Measurements from ENCODE around the gene MAML1.

Gene MAML1

GRCh38 chr5:179806250-179807048, 73.8 kb downstream of the MAML1 start, which contains the start of gene MGAT4B:
Gene MGAT4B, minus strand, starts transcription at chr5:179806866. Its CDS starts 283 bp downstream, at chr5:179806583.
- peak; percentile 70 for DNase-seq

GRCh38 chr5:179812135-179812825, 79.7 kb downstream of the MAML1 start:
- no peak for DNase-seq

- DNase-seq: no peak
Observed at GRCh38 chr5:179812997-179813607, 80.5 kb downstream of the MAML1 start.

- no peak for DNase-seq
Observed at GRCh38 chr5:179814090-179814489, 81.5 kb downstream of the MAML1 start.

- no peak for DNase-seq
Observed at GRCh38 chr5:179815491-179816249, 83.0 kb downstream of the MAML1 start.

- DNase-seq: no peak
Observed at GRCh38 chr5:179816401-179816795, 83.8 kb downstream of the MAML1 start.

GRCh38 chr5:179816796-179817469, 84.3 kb downstream of the MAML1 start:
- no peak for DNase-seq

- DNase-seq: no peak
Observed at GRCh38 chr5:179817470-179817840, 84.8 kb downstream of the MAML1 start.

- no peak for DNase-seq
Observed at GRCh38 chr5:179817890-179818745, 85.5 kb downstream of the MAML1 start.

GRCh38 chr5:179818746-179819295, 86.2 kb downstream of the MAML1 start:
- peak; percentile 93 for DNase-seq

- peak; percentile 43 for DNase-seq
Observed at GRCh38 chr5:179819296-179820126, 86.9 kb downstream of the MAML1 start.

- no peak for DNase-seq
Observed at GRCh38 chr5:179820127-179820482, 87.5 kb downstream of the MAML1 start.

GRCh38 chr5:179820483-179821297, 88.1 kb downstream of the MAML1 start, which contains the start of gene SQSTM1:
Gene SQSTM1, plus strand, starts transcription at chr5:179820905. Its CDS starts 32 bp downstream, at chr5:179820937.
- peak; percentile 86 for DNase-seq

- DNase-seq: peak; percentile 92
Observed at GRCh38 chr5:179821298-179822058, 88.9 kb downstream of the MAML1 start.

GRCh38 chr5:179822059-179822432, 89.4 kb downstream of the MAML1 start:
- no peak for DNase-seq

GRCh38 chr5:179822444-179822990, 89.9 kb downstream of the MAML1 start:
- no peak for DNase-seq

GRCh38 chr5:179823937-179824744, 91.5 kb downstream of the MAML1 start:
- no peak for DNase-seq

Measured in CD4-positive, alpha-beta T cell treated with Interleukin-21 for 1 hour (primary cell).